ENCODE measurements around the gene ZC2HC1B. TPM values are rescaled to one million over a fixed set of nuclear protein-coding genes. Genes with fewer than 3 reads are reported as not detected.

The ZC2HC1B gene
- total and polyA plus RNA-seq, 10 of the 15 experiments (the other 5 are each of a cell fraction or from before 2014, with no cell fraction given): 0.09 to 0.36 (median 0.31) TPM; not detected in 5

- Histone ChIP-seq H3K4me2 (ENCODE audit: control insufficient read depth, insufficient read depth) (no peak overlapping the region), H3K9me3 (replicated peaks; ENCODE audit: control insufficient read depth, insufficient read depth, low read length) (no peaks in the 10 kb centered on the region), H3K4me1 (ENCODE audit: control insufficient read depth, insufficient read depth, low read length) (no peaks in the 10 kb centered on the region), H3K9ac (ENCODE audit: control insufficient read depth, insufficient read depth, low read length) (no peak overlapping the region), H3K27me3 (replicated peaks in 1 of 2; ENCODE audit: control insufficient read depth in 2 of 2, insufficient read depth in 2 of 2, low read length in 1 of 2) (no peaks in the 10 kb centered on the region), H3K27ac (ENCODE audit: control insufficient read depth, insufficient read depth) (no peak overlapping the region), H4K20me1 (ENCODE audit: control insufficient read depth, insufficient read depth) (no peaks in the 10 kb centered on the region), H3K79me2 (ENCODE audit: control insufficient read depth, insufficient read depth, low read length) (no peaks in the 10 kb centered on the region), H3K4me3 (no peak overlapping the region), H2AFZ (ENCODE audit: control insufficient read depth, low read depth, low read length) (no peak overlapping the region), H3K36me3 (ENCODE audit: control insufficient read depth in 2 of 2, insufficient read depth in 2 of 2, low read length in 1 of 2) (no peaks in the 10 kb centered on the region; a peak in 1 of 4 replicates)
- ChIA-PET SMC1A (ENCODE audit: uncharacterized antibody, unreplicated experiment) (interaction anchor here (1.1 kb wide), 1 partner anchor 138 kb away, joined by 3 read pairs; no protein-coding TSS in a partner anchor), CTCF (interaction anchor here (1.8 to 4.6 kb wide), 2 partner anchors 8 to 11 kb away, joined by 10 to 35 read pairs; no protein-coding TSS in a partner anchor), RAD21 (ENCODE audit: unreplicated experiment) (interaction anchor here (2.0 kb wide), 1 partner anchor 10 kb away, joined by 5 read pairs; no protein-coding TSS in a partner anchor), POLR2A (no interaction called here)
- no peak for FAIRE-seq
- DNase-seq (ENCODE audit: low read depth, low spot score): no peak
- TF ChIP-seq NBN (IDR thresholded peaks at IDR 0.05) (no peak), TCF12 (IDR thresholded peaks at IDR 0.05; ENCODE audit: low read depth, low read length) (no peak), POLR2AphosphoS5 (IDR thresholded peaks at IDR 0.05; ENCODE audit: low read length) (no peak), NFXL1 (IDR thresholded peaks at IDR 0.05; ENCODE audit: borderline replicate concordance) (no peak), SUPT20H (IDR thresholded peaks at IDR 0.05; ENCODE audit: borderline replicate concordance, control insufficient read depth, low read depth, low read length) (no peak), IKZF2 (IDR thresholded peaks at IDR 0.05) (no peak), EP300 (IDR thresholded peaks at IDR 0.05; ENCODE audit: borderline replicate concordance in 1 of 2, control insufficient read depth in 1 of 2, low read depth in 2 of 2, low read length in 2 of 2) (no peak), CREB1 (IDR thresholded peaks at IDR 0.05; ENCODE audit: low read depth) (no peak), SUZ12 (IDR thresholded peaks at IDR 0.05; ENCODE audit: unreplicated experiment) (no peak), IRF5 (IDR thresholded peaks at IDR 0.05; ENCODE audit: borderline replicate concordance) (no peak), CHD1 (IDR thresholded peaks at IDR 0.05; ENCODE audit: low read depth, low read length) (no peak)
- no TSS peak for BruUV-seq (replicated peaks)
- ATAC-seq: no peak
- WGBS (ENCODE audit: insufficient coverage, insufficient replicate concordance, low lambda C conversion rate, missing lambda C conversion rate): 83% methylated on average over 9 of the region's 9 CpGs
- in situ Hi-C loops (cut with MboI) (loop anchor here (10.0 kb wide), 1 partner anchor 275 kb away; no protein-coding TSS in a partner anchor), intact Hi-C loops (cut with micrococcal nuclease; ENCODE audit: unreplicated experiment) (no loop called here)
Observed at GRCh38 chr6:143949962-143950361, 85.7 kb downstream of the ZC2HC1B start.
